Memory B cell (primary cell): Measurements from ENCODE around the gene XIRP1.

Source experiments
- ATAC-seq: fragments of 150-1000 bp; cut with Tn5 transposase; 2 replicates; pipeline ENCODE4 v1.10.0; 2021; ENCODE audit warnings: low read depth, mild to moderate bottlenecking, moderate library complexity
- DNase-seq, 2 donors: peaks; one replicate each; pipeline ENCODE4 v3.0.0; 2022; ENCODE audit warnings: low spot score in 2 of 2
- H3K27ac Mint-ChIP-seq: one replicate; pipeline ENCODE4 v1.8.0; 2022; ENCODE audit warnings: mild to moderate bottlenecking, moderate library complexity, mixed read lengths
- H3K27me3 Mint-ChIP-seq: one replicate; pipeline ENCODE4 v1.8.0; 2022; ENCODE audit warnings: mixed read lengths
- H3K36me3 Mint-ChIP-seq: one replicate; pipeline ENCODE4 v1.8.0; 2022; ENCODE audit warnings: mild to moderate bottlenecking, mixed read lengths
- H3K4me1 Mint-ChIP-seq: one replicate; pipeline ENCODE4 v1.8.0; 2022; ENCODE audit warnings: mixed read lengths
- H3K4me3 Mint-ChIP-seq: one replicate; pipeline ENCODE4 v1.8.0; 2022; ENCODE audit warnings: mild to moderate bottlenecking, moderate library complexity, mixed read lengths
- H3K9me3 Mint-ChIP-seq: one replicate; pipeline ENCODE4 v1.8.0; 2022; ENCODE audit warnings: mixed read lengths

XIRP1 gene

GRCh38 chr3:39185959-39186691 is 6.3 kb downstream of the XIRP1 start:
- H3K9me3 Mint-ChIP-seq = no peaks in the 10 kb centered on the region
- H3K36me3 Mint-ChIP-seq = no peaks in the 10 kb centered on the region
- H3K27me3 Mint-ChIP-seq = peaks cover 5% of the 10 kb centered on the region
- ATAC-seq = no peak
- H3K4me1 Mint-ChIP-seq = peaks cover 13% of the 10 kb centered on the region
- no peak for DNase-seq
- H3K4me3 Mint-ChIP-seq = no peak overlapping the region
- no peak overlapping the region for H3K27ac Mint-ChIP-seq

DNA sequence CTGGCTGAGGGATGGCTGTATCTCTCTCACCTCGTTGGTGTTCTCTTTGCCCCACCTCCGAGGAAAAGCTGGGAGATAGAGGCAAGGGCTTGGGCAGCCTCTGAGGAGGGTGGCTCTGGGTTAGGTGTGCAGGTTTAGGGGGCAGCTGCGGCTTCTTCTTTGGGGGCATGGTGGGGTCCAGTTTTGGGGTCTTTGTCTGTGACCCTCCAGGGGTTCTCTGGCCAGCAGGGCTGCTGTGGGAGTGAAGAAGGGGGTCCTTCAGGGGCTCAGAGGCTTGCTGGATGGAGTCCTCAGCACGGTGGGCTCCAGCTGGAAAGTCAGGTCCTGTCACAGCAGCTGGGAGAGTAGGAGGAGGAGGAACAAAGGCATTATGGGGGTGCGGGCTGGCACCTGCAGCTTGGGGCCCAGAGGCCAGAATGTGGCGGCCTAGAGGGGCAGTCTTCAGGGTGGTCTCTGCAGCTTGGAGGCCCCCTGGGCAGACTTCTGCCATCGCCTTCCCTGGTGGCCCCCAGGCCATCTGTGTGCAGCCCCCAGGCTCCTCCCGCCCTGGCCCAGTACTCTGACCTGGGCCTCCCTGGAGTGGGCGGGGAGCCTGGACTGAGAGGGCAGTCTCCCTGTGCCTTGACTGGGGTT is 7.0 kb downstream of the XIRP1 start:
- ATAC-seq (no peak), DNase-seq (no peak)
- peaks cover 14% of the 10 kb centered on the region for H3K4me1 Mint-ChIP-seq
- H3K9me3 Mint-ChIP-seq = no peaks in the 10 kb centered on the region
- no peak overlapping the region for H3K27ac Mint-ChIP-seq
- peaks cover 5% of the 10 kb centered on the region for H3K27me3 Mint-ChIP-seq
- no peak overlapping the region for H3K4me3 Mint-ChIP-seq
- no peaks in the 10 kb centered on the region for H3K36me3 Mint-ChIP-seq

DNA sequence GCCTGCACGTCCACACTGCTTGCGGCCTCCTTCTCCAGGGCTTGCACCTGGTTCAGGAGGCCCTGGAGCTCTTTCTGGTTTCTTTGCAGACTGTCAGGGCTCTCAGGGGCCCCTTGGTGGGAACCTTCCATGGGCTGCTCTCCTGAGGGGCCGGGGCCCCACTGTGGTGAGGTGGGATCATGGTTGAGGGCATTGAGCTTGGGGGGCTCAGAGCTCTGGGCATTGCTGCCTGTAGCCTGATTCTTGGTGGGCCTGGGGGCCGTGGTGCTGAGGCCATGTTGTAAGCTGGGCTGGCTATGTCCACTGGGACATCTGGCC is 7.5 kb downstream of the XIRP1 start:
- ATAC-seq = no peak
- Mint-ChIP-seq H3K36me3 (no peaks in the 10 kb centered on the region), H3K4me3 (no peak overlapping the region), H3K9me3 (no peaks in the 10 kb centered on the region), H3K27ac (no peak overlapping the region), H3K27me3 (peaks cover 5% of the 10 kb centered on the region), H3K4me1 (peaks cover 18% of the 10 kb centered on the region)
- DNase-seq = no peak

- DNase-seq (no peak), ATAC-seq (no peak)
- no peak overlapping the region for H3K4me3 Mint-ChIP-seq
- no peaks in the 10 kb centered on the region for H3K9me3 Mint-ChIP-seq
- peaks cover 18% of the 10 kb centered on the region for H3K4me1 Mint-ChIP-seq
- H3K36me3 Mint-ChIP-seq = no peaks in the 10 kb centered on the region
- no peak overlapping the region for H3K27ac Mint-ChIP-seq
- H3K27me3 Mint-ChIP-seq = peaks cover 3% of the 10 kb centered on the region
These were observed 8.1 kb downstream of the XIRP1 start for GRCh38 chr3:39184081-39184967.

DNA sequence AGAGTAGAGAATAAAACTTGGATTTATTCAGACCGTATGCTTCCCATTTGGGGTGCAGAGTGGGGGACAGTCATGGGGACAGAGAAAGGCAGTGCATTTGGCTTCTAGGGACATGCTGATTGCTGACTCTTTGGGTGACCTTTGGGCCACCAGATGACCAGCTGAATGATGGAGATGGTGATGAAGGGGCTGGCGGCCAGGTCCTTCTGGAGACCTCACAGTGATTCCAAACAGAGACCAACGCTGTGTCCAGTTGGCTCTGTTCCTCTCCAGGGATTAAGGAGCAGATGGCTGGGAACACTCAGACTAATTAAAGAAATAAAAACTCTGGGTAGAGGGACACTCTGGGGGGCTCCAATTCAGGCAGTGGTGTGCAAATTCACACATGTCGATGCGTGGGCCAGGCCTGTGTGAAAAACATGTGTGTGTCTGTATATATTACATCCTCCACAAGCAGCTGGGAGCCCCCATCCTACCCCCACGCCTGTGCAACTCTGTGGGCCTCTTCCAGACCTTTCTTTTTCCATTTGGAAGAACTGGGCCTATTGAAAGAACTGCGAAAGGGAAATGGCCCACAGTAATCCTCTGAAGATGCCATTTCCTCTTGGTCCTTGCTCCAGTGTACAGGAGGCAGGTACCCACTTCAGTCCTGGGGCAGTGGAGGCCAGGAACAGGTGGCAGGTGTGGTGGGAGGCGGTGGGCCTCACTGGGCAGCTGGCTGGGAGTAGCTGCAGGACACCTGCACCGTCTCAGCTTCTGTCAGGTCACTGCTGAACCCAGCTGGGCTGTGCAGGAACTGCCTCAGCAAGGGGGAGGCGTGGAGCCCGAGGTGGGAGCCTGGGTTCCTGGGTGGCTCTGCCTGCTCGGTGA is 8.9 kb downstream of the XIRP1 start:
- no peak for DNase-seq
- Mint-ChIP-seq H3K9me3 (no peaks in the 10 kb centered on the region), H3K36me3 (no peaks in the 10 kb centered on the region), H3K4me1 (peaks cover 21% of the 10 kb centered on the region), H3K27ac (no peak overlapping the region), H3K27me3 (no peaks in the 10 kb centered on the region), H3K4me3 (no peak overlapping the region)
- ATAC-seq = no peak

DNA sequence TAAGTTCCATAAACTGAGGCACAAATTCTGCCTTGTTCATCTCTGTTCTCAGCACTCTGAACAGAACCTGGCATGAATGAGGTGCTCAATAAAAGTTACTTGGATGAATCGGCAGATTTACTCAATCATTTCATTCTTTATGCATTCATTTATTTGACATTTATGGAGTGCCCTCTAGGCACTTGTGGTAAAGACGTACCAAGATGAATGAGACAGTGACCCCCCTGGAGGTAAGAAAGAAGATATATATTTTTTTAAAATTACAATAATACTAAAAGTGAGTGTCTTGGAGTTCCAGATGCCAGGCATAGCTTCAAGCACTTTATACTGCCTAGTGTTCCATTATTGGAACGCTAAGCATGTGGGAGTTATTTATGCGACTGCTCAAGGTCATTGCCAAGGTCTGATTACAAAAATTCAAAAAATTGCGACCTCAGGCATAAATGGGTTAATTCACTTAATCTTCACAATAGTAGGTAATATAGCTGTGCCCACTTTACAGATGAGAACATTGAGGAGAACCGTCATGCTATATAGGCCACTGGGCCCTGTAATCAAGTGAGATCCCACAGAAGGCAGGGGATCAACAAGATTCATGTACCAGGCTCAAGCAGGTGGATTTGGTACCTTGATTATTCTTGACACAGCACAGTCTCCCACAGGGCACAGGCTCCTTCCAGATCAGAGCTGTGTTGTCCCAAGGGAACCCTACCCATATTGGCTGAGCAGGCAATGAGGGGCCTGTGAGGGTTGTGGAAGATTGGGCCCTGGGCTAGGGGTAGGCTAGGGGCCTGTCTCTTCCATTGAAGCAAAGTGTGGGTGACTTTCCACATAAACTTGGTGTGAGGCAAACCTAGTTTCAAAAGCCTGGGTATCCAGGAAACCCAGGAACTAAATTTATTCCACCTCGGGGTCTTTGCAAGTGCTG is 10.7 kb downstream of the XIRP1 start:
- Mint-ChIP-seq H3K36me3 (no peaks in the 10 kb centered on the region), H3K4me3 (peak overlapping the region; percentile 51), H3K9me3 (no peaks in the 10 kb centered on the region), H3K4me1 (peaks cover 28% of the 10 kb centered on the region), H3K27ac (peak overlapping the region; percentile 58), H3K27me3 (no peaks in the 10 kb centered on the region)
- DNase-seq (no peak), ATAC-seq (no peak)

GRCh38 chr3:39180546-39181346 is 11.6 kb downstream of the XIRP1 start:
- H3K27me3 Mint-ChIP-seq = no peaks in the 10 kb centered on the region
- H3K27ac Mint-ChIP-seq = peak overlapping the region; percentile 88
- no peaks in the 10 kb centered on the region for H3K36me3 Mint-ChIP-seq
- no peaks in the 10 kb centered on the region for H3K9me3 Mint-ChIP-seq
- peaks cover 28% of the 10 kb centered on the region for H3K4me1 Mint-ChIP-seq
- ATAC-seq = peak; percentile 90
- peak; percentile 90 to 91 for DNase-seq
- H3K4me3 Mint-ChIP-seq = peak overlapping the region; percentile 80

GRCh38 chr3:39180183-39180545 is 12.2 kb downstream of the XIRP1 start:
- Mint-ChIP-seq H3K4me3 (peak overlapping the region; percentile 80), H3K27me3 (no peaks in the 10 kb centered on the region), H3K4me1 (peaks cover 28% of the 10 kb centered on the region), H3K27ac (peak overlapping the region; percentile 88), H3K36me3 (no peaks in the 10 kb centered on the region), H3K9me3 (no peaks in the 10 kb centered on the region)
- ATAC-seq (no peak), DNase-seq (no peak)

DNA sequence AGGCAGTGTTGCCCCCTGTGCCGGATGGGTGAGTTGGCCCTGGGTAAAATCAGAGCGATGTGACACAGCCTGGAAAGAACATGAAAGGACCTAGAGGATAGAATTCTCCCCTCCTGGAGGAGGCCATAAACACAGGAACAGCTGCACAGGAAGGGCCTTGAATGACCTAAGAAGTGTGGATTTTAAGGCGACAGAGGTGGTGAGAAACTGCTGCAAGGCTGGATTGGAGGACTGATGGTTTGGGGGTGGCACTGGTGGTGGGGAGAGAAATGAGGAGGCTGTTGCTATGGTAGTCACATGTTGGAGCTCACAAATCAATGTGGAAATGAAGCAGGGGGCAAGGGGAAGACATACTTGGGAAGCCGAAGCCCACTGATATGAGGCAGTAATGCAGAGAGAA is 13.8 kb downstream of the XIRP1 start:
- Mint-ChIP-seq H3K9me3 (no peaks in the 10 kb centered on the region), H3K36me3 (no peaks in the 10 kb centered on the region), H3K4me3 (peak overlapping the region; percentile 31), H3K27ac (peak overlapping the region; percentile 51), H3K4me1 (peaks cover 30% of the 10 kb centered on the region), H3K27me3 (no peaks in the 10 kb centered on the region)
- DNase-seq (no peak), ATAC-seq (no peak)

DNA sequence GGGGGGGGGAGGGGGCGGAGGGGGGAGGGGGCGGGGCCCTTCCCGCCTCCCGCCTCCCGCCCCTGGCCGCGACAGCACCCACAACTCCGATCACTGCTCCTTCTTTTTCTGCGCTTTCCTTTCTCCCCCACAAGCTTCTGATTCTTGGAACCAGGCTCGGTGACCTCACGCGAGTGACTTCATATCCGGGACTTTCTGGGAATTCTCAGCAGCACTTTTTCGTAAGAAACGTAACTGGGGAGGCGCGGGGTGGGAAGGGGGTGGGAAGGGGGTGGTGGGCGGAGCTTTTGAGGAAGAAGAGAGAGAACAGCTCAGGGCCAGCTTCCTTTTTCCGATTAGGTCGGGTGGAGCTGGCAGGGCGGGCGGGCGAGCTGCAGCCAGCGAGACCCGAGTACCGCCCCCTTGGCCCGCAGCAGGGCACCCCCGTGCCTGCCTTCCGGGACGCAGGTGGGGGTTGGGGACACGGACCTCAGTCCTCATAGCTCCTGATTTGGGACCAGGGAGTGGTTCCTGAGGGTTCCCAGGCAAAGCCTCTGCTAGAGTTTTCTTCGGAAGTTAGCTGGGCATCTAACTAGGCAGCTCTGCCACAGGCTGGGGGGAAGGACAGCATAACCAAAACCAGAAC is 14.6 kb downstream of the XIRP1 start:
- Mint-ChIP-seq H3K4me1 (peaks cover 30% of the 10 kb centered on the region), H3K36me3 (no peaks in the 10 kb centered on the region), H3K9me3 (no peaks in the 10 kb centered on the region), H3K27me3 (no peaks in the 10 kb centered on the region), H3K27ac (peak overlapping the region; percentile 65), H3K4me3 (peak overlapping the region; percentile 81)
- ATAC-seq = peak; percentile 40
- DNase-seq = peak; percentile 45 to 55

DNA sequence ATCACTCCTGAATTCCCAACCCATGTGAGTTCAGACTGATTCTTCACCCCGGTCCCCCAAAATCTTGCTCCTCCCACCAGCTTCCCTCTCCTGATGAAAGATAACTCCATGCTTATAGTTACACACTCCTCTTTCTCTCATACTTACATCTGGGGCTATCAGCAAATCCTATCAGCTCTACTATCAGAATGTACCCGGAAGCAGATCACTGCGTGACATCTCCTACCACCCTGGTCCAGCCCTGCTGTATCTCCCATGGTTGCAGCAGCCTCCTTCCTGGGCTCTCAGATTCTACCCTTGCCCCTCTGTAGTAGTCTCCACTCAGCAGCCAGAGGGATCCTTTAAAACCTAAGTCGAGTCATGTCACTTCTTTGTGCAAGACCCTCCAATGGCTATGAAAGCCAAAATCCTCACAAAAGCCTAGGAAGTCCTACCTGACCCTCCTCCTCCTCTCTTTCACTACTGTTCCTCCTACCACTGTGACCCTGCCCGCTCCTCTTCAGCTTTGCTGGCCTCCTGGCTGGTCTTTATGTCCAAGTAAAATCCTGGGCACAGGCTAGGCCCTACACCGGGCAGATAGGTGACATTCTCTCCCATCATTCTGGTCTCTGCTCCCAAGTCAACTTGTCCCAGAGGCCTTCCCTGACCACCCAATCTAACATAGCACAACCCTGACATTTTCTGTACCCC is 16.2 kb downstream of the XIRP1 start:
- H3K36me3 Mint-ChIP-seq = no peaks in the 10 kb centered on the region

More for the DNA sequence above, 16.2 kb downstream of the XIRP1 start:
- no peaks in the 10 kb centered on the region for H3K9me3 Mint-ChIP-seq
- ATAC-seq = no peak
- DNase-seq = no peak
- H3K27ac Mint-ChIP-seq = no peak overlapping the region
- no peak overlapping the region for H3K4me3 Mint-ChIP-seq
- peaks cover 27% of the 10 kb centered on the region for H3K4me1 Mint-ChIP-seq
- H3K27me3 Mint-ChIP-seq = no peaks in the 10 kb centered on the region
